ENCODE results near the gene SLC25A23.

DNA sequence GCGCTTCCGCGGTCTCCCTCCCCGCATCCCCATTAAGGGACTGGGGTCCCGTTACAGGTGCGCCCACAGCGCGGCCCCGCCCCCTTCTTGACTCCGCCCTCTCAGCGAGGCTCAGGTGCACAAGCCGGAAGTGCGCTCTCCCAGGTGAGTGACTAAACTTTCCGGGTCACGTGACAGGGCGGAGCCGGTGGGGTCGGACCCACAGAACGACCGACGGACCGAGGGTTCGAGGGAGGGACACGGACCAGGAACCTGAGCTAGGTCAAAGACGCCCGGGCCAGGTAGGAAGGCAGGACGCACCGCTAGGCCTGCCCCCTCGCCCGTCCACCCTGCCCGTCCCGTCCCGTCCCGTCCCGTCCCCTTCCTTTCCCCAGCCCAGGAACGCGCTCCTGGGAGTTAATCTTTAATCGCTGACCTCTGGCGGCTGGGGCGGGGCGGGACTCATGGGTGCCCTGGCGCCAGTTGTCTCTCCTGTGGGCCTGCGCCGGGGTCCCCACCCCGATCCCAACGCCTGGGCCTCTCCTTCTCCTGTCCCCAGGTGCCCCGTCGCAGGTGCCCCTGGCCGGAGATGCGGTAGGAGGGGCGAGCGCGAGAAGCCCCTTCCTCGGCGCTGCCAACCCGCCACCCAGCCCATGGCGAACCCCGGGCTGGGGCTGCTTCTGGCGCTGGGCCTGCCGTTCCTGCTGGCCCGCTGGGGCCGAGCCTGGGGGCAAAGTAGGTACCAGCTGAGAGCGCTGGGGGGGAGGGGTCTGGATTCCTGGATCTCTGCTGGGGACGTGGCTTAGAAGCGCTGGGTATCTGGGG is 4.7 kb upstream of the SLC25A23 start, which contains the start of gene CRB3:
- peak in 1 of 2 donors; percentile 49 for TF ChIP-seq POLR2A (IDR thresholded peaks at IDR 0.05)
- TF ChIP-seq, protein P1, sequence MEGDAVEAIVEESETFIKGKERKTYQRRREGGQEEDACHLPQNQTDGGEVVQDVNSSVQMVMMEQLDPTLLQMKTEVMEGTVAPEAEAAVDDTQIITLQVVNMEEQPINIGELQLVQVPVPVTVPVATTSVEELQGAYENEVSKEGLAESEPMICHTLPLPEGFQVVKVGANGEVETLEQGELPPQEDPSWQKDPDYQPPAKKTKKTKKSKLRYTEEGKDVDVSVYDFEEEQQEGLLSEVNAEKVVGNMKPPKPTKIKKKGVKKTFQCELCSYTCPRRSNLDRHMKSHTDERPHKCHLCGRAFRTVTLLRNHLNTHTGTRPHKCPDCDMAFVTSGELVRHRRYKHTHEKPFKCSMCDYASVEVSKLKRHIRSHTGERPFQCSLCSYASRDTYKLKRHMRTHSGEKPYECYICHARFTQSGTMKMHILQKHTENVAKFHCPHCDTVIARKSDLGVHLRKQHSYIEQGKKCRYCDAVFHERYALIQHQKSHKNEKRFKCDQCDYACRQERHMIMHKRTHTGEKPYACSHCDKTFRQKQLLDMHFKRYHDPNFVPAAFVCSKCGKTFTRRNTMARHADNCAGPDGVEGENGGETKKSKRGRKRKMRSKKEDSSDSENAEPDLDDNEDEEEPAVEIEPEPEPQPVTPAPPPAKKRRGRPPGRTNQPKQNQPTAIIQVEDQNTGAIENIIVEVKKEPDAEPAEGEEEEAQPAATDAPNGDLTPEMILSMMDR (IDR thresholded peaks at IDR 0.05) = no peak

Measured in uterus (tissue), 2 donors.